ENCODE measurements around the gene PRPSAP1. TPM values are rescaled to one million over a fixed set of nuclear protein-coding genes. Genes with fewer than 3 reads are reported as not detected.
"Not testable (repeated sequence)": the region's sequence is repeated elsewhere in the genome, so short reads cannot be mapped to it uniquely, and the experiment has no call there.

PRPSAP1 gene
- total RNA-seq, 2 experiments from 2014 or later, result 30.9 to 31.3 TPM

- H3K27ac Mint-ChIP-seq, result no peak overlapping the region
- H3K4me3 Mint-ChIP-seq, result no peak overlapping the region
- DNase-seq, result no peak
- peaks cover 3% of the 10 kb centered on the region for H3K4me1 Mint-ChIP-seq
- no peaks in the 10 kb centered on the region for H3K36me3 Mint-ChIP-seq
- H3K27me3 Mint-ChIP-seq, result no peaks in the 10 kb centered on the region
- no peaks in the 10 kb centered on the region for H3K9me3 Mint-ChIP-seq
Measured at GRCh38 chr17:76371656-76372628, 18.2 kb upstream of the PRPSAP1 start.

GRCh38 chr17:76370261-76370993 lies 16.7 kb upstream of the PRPSAP1 start:
- H3K27me3 Mint-ChIP-seq, result no peaks in the 10 kb centered on the region
- no peak overlapping the region for H3K27ac Mint-ChIP-seq
- H3K9me3 Mint-ChIP-seq, result no peaks in the 10 kb centered on the region
- H3K4me1 Mint-ChIP-seq, result peaks cover 4% of the 10 kb centered on the region
- H3K4me3 Mint-ChIP-seq, result no peak overlapping the region
- no peaks in the 10 kb centered on the region for H3K36me3 Mint-ChIP-seq
- DNase-seq, result no peak

GRCh38 chr17:76369804-76370203 lies 16.1 kb upstream of the PRPSAP1 start:
- no peak overlapping the region for H3K4me3 Mint-ChIP-seq

GRCh38 chr17:76369379-76369778 lies 15.7 kb upstream of the PRPSAP1 start:
- Mint-ChIP-seq H3K27ac (no peak overlapping the region), H3K27me3 (no peaks in the 10 kb centered on the region), H3K9me3 (no peaks in the 10 kb centered on the region), H3K4me1 (peaks cover 4% of the 10 kb centered on the region), H3K36me3 (no peaks in the 10 kb centered on the region), H3K4me3 (no peak overlapping the region)
- no peak for DNase-seq

More at GRCh38 chr17:76369804-76370203, 16.1 kb upstream of the PRPSAP1 start:
- H3K36me3 Mint-ChIP-seq, result no peaks in the 10 kb centered on the region
- H3K27ac Mint-ChIP-seq, result no peak overlapping the region
- H3K9me3 Mint-ChIP-seq, result no peaks in the 10 kb centered on the region
- DNase-seq, result no peak
- no peaks in the 10 kb centered on the region for H3K27me3 Mint-ChIP-seq
- H3K4me1 Mint-ChIP-seq, result peaks cover 4% of the 10 kb centered on the region

GRCh38 chr17:76368545-76368944 lies 14.8 kb upstream of the PRPSAP1 start:
- no peak overlapping the region for H3K4me3 Mint-ChIP-seq

GRCh38 chr17:76367642-76368041 lies 13.9 kb upstream of the PRPSAP1 start:
- Mint-ChIP-seq H3K9me3 (no peaks in the 10 kb centered on the region), H3K36me3 (no peaks in the 10 kb centered on the region), H3K27ac (no peak overlapping the region), H3K4me1 (peaks cover 4% of the 10 kb centered on the region), H3K27me3 (no peaks in the 10 kb centered on the region), H3K4me3 (no peak overlapping the region)
- DNase-seq, result no peak

More at GRCh38 chr17:76368545-76368944, 14.8 kb upstream of the PRPSAP1 start:
- Mint-ChIP-seq H3K27ac (no peak overlapping the region), H3K27me3 (no peaks in the 10 kb centered on the region), H3K36me3 (no peaks in the 10 kb centered on the region), H3K9me3 (no peaks in the 10 kb centered on the region), H3K4me1 (peaks cover 4% of the 10 kb centered on the region)
- no peak for DNase-seq

- Mint-ChIP-seq H3K9me3 (no peaks in the 10 kb centered on the region), H3K4me1 (peaks cover 2% of the 10 kb centered on the region), H3K27me3 (peaks cover 4% of the 10 kb centered on the region), H3K4me3 (no peak overlapping the region), H3K27ac (no peak overlapping the region), H3K36me3 (no peaks in the 10 kb centered on the region)
- DNase-seq, result no peak
Measured at GRCh38 chr17:76366247-76366646, 12.5 kb upstream of the PRPSAP1 start.

- Mint-ChIP-seq H3K9me3 (no peaks in the 10 kb centered on the region), H3K36me3 (no peaks in the 10 kb centered on the region), H3K27me3 (peaks cover 4% of the 10 kb centered on the region), H3K4me1 (peaks cover 2% of the 10 kb centered on the region), H3K4me3 (no peak overlapping the region), H3K27ac (no peak overlapping the region)
- no peak for DNase-seq
Measured at GRCh38 chr17:76365256-76365903, 11.7 kb upstream of the PRPSAP1 start.

GRCh38 chr17:76363107-76363842 lies 9.6 kb upstream of the PRPSAP1 start:
- H3K9me3 Mint-ChIP-seq, result no peaks in the 10 kb centered on the region
- peaks cover 2% of the 10 kb centered on the region for H3K4me1 Mint-ChIP-seq
- no peak for DNase-seq
- peaks cover 4% of the 10 kb centered on the region for H3K27me3 Mint-ChIP-seq
- no peaks in the 10 kb centered on the region for H3K36me3 Mint-ChIP-seq
- no peak overlapping the region for H3K27ac Mint-ChIP-seq
- no peak overlapping the region for H3K4me3 Mint-ChIP-seq

- Mint-ChIP-seq H3K36me3 (no peaks in the 10 kb centered on the region), H3K27me3 (peaks cover 4% of the 10 kb centered on the region), H3K4me1 (peaks cover 2% of the 10 kb centered on the region), H3K9me3 (no peaks in the 10 kb centered on the region), H3K27ac (no peak overlapping the region), H3K4me3 (no peak overlapping the region)
- no peak for DNase-seq
Measured at GRCh38 chr17:76360461-76360860, 6.7 kb upstream of the PRPSAP1 start.

- not testable (repeated sequence) for H3K9me3 Mint-ChIP-seq, H3K4me3 Mint-ChIP-seq, H3K27me3 Mint-ChIP-seq, H3K27ac Mint-ChIP-seq, H3K4me1 Mint-ChIP-seq, DNase-seq, H3K36me3 Mint-ChIP-seq
Measured at GRCh38 chr17:76359776-76360175, 6.1 kb upstream of the PRPSAP1 start.

GRCh38 chr17:76359375-76359774 lies 5.7 kb upstream of the PRPSAP1 start:
- Mint-ChIP-seq H3K27ac (no peak overlapping the region), H3K27me3 (peaks cover 4% of the 10 kb centered on the region), H3K9me3 (no peaks in the 10 kb centered on the region), H3K36me3 (no peaks in the 10 kb centered on the region), H3K4me3 (no peak overlapping the region), H3K4me1 (peaks cover 7% of the 10 kb centered on the region)
- DNase-seq, result no peak

GRCh38 chr17:76357597-76358158 lies 4.0 kb upstream of the PRPSAP1 start:
- Mint-ChIP-seq H3K27ac (no peak overlapping the region), H3K4me1 (peaks cover 12% of the 10 kb centered on the region), H3K27me3 (peaks cover 4% of the 10 kb centered on the region), H3K36me3 (no peaks in the 10 kb centered on the region), H3K9me3 (no peaks in the 10 kb centered on the region), H3K4me3 (no peak overlapping the region)
- no peak for DNase-seq

GRCh38 chr17:76356803-76357456 lies 3.2 kb upstream of the PRPSAP1 start:
- Mint-ChIP-seq H3K36me3 (no peaks in the 10 kb centered on the region), H3K27ac (no peak overlapping the region), H3K4me1 (peaks cover 17% of the 10 kb centered on the region), H3K4me3 (no peak overlapping the region), H3K9me3 (no peaks in the 10 kb centered on the region), H3K27me3 (peaks cover under 1% of the 10 kb centered on the region)
- no peak for DNase-seq
